GF-D8 (cell line): ENCODE measurements around the gene OAF.

Source experiments
- DNase-seq: peaks from one replicate; lab custom pipeline; 2025; lab: John Stamatoyannopoulos, UW

The OAF gene

GRCh38 chr11:120183701-120184141 is 27.1 kb upstream of the OAF start:
- no peak for DNase-seq

GRCh38 chr11:120184371-120184945 is 26.4 kb upstream of the OAF start:
- DNase-seq, result no peak

GRCh38 chr11:120184946-120185705 is 25.7 kb upstream of the OAF start:
- DNase-seq, result no peak

DNA sequence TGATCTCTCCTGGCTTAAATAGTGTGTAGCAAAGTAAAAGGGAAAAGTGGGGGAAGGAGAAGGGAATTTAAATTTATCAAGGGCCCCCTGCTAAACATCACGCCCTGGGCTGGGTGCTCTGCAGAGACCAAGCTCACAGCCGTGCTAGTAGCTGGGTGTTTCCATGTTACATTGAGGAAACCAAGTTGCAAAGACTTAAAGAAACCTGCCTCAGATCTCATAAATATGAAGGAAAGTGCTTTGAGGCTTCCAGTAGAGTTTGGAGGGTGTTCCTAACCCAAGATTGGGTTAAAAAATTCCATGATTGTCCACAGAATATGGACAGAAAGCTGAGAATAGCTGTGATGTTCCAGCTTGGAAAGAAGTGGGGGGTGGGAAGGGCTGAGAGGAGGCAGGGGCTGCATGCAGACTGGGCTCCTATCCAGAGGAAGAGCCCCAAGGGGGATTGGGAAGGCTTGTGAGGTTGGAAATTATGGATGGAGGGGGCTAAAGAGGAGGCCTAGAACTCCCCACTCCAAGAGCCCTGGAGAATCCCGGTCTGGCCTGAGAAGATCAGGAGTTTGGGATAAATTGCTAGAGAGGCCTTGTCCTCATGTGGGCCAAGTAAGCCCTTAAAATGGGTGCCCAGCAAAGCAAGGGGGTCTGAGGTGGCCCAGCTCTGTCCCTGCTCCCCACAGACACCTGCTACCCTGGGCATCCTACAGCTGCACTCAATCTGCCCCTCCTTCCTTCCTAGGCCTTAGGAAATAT is 25.0 kb upstream of the OAF start:
- DNase-seq, result no peak

DNA sequence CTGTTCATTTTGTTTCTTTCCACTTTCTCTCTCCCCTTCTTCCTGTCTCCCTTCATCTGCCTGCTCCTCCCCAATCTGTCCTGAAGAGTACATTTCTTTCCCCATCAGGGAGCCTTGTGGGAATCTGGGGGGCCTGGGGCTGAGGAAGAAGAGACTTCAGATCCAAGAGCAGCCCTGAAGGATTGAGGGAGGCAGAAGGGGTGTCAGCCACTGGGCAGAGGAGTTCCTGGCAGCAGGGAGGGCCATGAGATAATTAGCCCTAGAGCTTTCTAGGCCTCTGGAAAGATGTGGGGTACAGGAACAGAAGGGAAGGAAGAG is 24.4 kb upstream of the OAF start:
- DNase-seq, result no peak

DNA sequence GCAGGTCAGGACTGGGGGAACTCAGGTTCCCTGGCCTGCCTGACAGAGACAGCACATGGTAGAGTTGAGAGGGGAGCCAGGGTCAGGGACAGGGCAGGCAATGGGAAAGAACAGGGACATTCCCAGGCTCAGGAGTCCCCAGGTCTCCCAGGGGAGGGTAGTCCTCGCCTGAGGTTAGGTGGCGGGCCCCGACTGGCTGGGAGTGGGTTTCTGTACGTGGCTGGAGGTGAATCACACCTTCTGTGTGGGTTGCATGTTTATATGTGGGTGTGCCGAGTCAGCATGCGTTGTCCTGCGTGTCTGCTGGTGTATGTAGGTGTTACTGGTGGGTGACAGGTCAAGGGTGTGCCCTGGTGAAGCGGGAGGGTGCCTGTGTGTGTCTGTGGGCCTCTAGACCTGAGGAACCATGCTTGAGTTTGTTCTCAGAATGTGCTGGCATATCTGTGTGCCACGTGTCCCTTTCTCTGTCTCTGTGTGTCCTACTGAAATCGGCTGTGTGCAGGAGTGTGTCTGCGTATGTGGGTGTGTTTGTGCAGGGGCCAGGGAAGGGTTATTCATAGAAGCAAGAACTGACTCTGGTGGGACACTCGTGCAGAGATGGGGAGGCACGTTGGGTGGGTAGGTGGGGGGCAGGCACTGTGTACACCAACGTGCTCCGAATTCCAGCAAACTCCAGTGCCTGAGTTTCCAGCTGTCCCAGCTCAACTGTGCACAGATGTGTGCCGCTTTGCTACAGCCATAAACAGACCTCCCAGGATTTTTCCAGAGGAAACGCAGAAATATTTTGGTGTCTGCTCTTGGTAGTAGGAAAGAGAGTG is 23.8 kb upstream of the OAF start:
- no peak for DNase-seq

DNA sequence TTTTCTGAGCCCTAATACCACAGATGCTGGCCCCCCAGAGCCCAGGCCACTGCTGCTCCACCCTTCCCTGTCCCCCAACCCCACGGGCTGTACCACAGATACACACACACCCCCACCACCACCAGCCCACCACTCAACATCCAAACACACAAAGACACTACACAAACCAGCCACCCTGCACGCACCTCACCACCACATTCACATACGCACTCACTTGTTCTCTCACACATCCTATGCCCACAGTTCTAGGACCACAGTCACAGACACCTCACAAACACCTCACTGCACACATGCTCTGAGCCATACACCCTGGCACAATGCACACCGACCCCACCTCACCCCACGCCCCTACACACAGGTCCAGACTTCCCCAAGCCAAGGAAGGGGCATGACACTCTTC is 22.5 kb upstream of the OAF start:
- no peak for DNase-seq

GRCh38 chr11:120188811-120189455 is 21.9 kb upstream of the OAF start:
- no peak for DNase-seq

DNA sequence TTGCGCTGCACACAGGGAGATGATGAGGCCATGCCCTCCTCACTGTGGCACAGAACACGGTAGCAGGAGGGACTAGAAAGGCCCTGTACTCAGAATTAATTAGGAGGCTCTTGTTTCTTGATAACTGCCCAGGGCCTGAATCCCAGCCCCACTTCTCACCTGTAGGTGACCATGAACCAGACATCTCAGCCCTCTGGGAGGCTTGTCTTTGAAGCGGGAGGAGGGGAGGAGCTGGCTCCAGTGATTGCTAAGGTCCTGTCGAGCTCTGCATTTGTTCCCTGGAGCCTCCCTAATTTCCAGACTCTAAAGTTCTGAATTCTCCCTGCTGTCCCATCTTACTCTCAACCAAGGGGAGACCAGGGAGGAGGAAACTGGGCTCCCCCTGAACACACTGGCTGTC is 19.8 kb upstream of the OAF start:
- no peak for DNase-seq

DNA sequence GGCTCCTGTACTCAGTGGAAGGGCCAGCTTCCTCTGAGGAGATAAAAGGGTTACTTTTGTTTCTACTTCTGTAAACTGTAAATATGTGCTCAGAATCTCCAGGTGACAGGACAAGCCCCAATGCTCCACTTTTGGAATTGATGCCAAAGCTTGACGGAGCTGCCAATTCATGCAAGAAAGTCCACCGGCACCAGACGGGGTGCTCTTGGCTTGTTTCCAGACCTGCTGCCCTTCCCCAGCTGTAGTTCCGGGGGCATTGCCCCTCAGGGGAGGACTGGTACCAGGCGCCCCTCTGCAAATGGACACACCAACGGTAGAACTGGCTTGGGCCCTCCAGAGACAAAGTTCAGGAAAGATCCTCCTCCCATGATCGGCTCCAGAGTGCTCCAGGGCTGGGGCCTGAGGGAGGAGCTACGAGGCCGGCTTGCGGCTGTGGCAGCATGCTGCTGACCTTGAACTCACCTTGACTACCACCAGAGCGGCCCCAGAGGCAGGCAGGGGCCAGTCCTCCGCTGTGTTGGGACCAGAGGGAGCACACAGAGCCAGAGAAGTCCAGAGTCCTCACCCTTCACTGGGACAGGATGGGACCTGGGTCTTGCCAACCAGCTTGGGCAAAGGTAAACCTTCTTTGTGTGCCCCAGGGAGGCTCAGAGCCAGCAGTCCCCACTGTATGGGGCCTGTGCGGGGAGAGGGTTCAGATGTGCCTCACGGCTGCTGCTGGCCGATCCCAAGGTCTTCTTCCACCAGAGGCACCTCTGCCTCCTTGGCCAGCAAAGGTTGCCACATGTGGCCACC is 17.8 kb upstream of the OAF start:
- DNase-seq, result no peak

DNA sequence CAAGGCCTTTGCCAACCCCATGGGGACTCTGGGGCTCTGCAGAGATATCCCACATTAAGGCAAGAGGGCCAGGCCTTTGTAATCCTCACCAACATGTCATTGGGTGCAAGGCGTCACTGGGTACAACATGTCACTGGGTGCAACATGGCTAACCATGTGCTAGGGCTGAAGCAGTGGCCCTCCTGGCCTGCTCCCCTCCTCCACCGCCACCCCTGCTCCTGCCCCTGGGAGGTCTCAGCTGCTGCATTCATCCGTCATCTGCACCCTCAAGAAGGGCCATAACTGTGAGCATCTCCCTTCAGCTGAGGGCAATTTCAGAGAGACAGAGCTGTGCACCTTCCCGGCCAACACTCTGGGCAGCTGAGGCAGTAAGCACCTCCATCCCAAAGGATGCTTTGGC is 16.7 kb upstream of the OAF start:
- no peak for DNase-seq

- DNase-seq, result no peak
Observed at GRCh38 chr11:120195601-120196320, 15.1 kb upstream of the OAF start.

DNA sequence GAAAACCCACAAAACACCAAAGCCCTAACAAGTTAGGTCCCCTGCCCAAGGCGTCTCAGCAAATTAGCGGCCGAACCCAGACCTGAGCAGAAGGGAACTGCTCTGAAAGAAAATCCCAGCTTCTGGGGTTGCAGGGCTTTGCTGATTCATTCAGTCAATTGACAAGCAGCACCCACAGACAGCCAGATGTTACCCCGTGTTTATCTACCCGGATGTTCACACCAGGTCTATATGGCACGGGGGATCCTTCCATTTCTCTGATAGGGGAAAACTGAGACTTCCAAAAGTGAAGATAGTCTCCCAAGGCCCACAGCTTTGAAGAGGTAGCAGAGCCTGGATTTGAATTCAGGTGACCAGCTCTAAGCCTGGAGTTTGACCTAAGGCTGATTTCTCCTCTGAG is 14.0 kb upstream of the OAF start:
- no peak for DNase-seq

- no peak for DNase-seq
Observed at GRCh38 chr11:120197251-120197891, 13.5 kb upstream of the OAF start.

- DNase-seq, result no peak
Observed at GRCh38 chr11:120197977-120198376, 12.9 kb upstream of the OAF start.

DNA sequence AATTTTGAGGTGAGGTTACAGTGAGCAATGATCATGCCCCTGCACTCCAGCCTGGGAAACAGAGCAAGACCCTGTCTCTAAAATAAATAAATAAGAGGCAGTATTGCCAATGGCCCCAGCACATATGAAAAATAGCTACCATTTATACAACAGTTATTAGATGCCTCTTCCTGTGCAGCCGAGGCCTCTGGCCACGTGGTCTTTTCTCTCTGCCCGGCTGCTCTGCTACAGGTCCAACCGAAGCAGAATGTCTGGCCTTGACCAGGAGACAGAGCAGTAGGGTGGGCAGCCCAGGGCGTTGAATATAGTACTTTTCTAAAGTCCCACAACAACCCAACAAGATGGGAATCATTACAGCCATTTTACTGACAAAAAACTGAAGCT is 12.4 kb upstream of the OAF start:
- no peak for DNase-seq

- DNase-seq, result no peak
Observed at GRCh38 chr11:120198787-120199469, 11.9 kb upstream of the OAF start.

GRCh38 chr11:120199613-120200012 is 11.2 kb upstream of the OAF start:
- DNase-seq, result no peak

DNA sequence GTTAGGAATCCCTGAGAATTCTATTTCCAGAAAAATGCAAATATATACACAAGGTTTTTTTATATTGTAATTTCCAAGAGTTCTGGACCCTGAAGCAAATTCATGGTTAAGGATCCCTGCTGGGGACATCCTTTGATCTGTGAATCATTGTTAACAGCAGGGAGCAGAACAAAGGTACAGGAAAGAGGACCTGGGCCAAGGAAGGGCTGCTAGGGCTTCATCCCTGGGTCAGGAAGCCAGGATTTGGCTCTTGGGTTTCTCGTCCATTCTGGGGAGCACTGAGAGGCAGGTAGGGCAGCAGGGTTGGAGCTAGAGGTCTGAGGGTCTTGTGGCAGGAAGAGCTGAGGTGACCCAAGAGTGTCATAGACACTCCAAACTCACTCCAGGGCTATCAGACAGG is 10.2 kb upstream of the OAF start:
- DNase-seq, result no peak
